Measurements from ENCODE around the gene MAFG.
A peak's percentile ranks its signal among the peaks of the same experiment; 100 is the strongest.
"Not testable (repeated sequence)": the region's sequence is repeated elsewhere in the genome, so short reads cannot be mapped to it uniquely, and the experiment has no call there.

The MAFG gene

GRCh38 chr17:81923302-81924260 lies 4.0 kb downstream of the MAFG start:
- DNase-seq (ENCODE audit: low spot score), result no peak

DNA sequence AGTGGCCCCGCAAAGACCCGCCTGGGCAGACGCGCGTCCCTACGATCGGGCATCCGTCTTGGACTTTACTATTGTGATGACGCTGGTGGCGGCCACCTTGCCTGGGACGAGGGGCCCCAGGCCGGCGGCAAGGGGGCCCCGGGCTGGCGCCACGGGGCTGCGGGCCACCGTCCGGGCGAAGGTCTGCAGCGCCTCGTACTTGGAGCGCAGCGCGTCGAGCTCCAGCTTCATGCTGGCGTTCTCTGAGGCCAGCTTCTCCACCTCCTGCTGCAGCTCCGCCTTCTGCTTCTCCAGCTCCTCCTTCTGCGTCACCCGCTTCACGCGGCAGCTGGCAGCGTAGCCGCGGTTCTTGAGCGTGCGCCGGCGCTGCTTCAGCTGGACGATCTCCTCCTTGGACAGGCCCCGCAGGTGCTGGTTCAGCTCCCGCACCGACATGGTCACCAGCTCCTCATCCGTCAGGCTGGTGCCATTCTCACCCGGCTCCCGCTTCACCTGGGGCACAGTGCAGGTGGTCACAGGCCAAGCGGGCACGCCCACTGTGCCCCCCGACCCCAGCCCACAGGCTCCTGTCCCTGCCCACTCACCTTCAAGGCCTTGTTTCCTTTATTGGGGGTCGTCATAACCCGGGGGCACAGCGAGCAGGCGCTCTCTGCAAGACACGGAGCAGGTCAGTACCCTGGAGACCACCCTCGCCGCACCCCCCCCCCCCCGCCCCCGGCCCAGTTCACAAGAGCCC lies 4.8 kb downstream of the MAFG start:
- no peak for DNase-seq (ENCODE audit: low spot score)

- DNase-seq (ENCODE audit: low spot score), result no peak
Observed at GRCh38 chr17:81921996-81922565, 5.5 kb downstream of the MAFG start.

DNA sequence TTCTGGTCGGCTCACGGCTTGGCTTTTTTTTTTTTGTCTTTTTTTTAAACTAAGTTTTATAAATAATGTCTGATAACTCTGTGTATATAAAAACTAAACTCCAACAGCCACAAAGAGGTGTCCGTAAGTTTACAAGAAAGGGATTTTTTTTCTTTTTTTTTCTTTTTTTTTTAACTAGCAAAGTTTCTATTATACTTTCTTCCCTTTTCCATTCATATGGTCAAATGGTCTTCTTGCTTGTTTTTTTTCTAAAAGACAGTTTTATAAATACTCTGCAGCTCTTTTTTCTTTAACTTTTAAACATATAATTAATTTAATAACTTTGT lies 6.0 kb downstream of the MAFG start:
- DNase-seq (ENCODE audit: low spot score), result no peak

DNA sequence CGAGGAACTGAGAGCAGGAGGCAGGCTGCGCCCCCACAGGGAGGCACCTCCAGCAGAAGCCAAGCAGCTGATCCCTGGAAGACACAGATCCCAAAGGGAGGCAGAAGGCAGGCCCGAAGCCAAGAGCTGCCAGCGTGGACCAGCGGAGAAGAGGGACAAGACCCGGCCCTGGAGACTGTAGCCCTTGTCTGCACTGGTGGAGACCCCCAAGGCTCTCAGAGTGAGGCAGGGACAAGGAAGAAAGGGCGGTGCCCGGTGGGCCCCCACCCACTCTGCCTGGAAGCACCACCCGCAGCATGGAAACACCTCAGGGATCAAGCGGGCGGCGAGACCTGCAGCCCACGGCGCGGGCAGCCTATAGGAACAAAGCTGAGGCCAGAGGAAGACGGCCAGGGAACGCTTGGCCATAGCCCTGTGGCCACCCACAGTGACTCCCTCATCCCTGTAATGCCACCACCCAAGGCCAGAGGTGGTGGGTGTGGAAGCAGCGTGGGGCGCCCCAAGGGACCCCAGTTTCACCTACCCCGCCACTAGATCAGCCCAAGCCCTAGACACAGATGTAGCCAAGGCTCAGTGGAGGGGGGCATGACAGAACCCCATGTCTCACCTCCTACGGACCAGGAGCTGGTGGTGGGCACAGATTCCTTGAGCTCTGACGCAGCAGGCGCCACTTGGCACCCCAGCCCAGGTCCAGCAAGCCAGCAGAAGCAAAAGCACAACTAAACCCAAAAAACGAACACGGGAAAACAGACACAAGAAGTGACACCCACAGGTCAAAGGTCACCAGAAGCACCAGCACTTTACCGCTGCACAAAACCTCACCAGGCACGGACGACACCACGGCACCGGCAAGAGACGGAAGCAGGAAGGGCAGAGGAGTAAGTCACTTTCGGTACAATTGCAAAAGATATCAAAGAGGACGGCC lies 6.7 kb downstream of the MAFG start:
- DNase-seq (ENCODE audit: low spot score), result no peak

DNA sequence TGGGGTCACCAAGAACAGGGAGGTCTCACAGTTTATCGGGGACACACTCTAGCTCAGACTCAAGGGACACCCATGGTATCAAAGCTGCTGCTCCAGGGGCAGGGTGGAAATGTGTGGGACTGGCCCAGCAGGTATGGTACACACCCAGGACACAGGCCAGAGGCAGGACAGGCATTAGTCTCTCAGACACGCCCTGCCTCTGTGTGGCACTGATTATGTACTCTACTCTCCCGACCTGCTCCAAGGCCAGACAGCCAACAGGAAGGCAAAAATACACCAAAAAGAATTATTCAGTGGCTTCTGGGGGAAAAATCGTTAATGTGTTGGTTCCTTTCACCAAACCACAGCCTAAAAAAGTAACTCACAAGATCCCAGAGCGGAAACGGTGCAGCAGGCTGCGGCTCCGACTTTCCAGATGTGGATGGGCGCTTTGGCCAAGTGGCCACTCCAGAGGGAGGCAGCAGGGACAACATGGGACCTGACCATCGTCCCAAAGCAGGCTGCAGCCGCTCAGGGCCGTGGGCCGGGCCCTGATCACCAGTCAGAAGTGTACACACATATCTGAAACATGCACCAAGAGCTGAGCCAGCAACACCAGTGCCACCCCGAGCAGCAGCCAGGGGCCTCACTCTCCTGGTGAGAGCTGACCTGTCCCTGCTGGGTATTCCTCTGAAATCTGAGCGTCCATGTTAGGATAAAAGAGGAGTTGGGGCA lies 8.5 kb downstream of the MAFG start:
- DNase-seq (ENCODE audit: low spot score), result no peak

- not testable (repeated sequence) for DNase-seq (ENCODE audit: low spot score)
Observed at GRCh38 chr17:81918333-81918669, 9.2 kb downstream of the MAFG start.

DNA sequence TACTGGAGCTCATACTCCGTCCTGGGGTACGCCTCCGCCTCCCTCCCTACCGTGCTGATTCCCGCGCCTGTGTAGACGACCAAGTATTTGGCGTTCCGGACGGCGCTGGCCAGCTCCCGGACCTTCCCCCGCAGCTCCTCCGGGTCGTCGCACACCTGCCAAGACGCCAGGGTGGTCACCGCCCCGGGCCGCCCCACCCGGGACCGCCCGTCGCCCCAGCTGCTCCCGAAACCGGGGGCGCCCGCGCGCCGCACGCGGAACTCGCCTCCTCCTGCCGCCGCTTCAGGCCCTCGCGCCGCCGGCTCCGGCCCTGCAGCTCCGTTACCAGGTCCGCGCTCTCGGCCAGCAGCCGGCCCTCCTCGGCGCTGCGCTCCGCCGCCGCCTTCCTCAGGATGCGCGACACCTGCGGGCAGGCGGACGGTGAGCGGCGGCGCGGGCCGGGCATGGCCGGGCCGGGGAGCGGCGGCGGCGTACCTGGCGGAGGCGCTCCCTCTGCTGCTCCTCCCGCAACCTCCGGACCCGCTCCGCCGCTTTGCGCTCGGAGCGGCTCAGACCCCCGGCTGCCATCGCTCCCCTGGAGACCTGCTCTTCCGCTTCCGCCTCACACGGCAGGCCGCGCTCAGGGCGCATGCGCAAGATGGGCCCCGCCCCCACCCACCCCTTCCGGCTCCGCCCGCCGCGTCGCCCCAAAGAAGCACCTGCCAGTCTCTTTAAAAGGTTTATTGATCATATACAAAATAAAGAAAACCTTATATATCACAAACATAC lies 9.8 kb downstream of the MAFG start, which contains the start of gene SIRT7:
TSS of gene SIRT7 (minus strand) at position 612 of the 768 bp plus-strand sequence. CDS start at position 567, 45 bp downstream.
- DNase-seq (ENCODE audit: low spot score), result peak; percentile 88

GRCh38 chr17:81916234-81917001 lies 11.1 kb downstream of the MAFG start:
- peak; percentile 69 for DNase-seq (ENCODE audit: low spot score)

DNA sequence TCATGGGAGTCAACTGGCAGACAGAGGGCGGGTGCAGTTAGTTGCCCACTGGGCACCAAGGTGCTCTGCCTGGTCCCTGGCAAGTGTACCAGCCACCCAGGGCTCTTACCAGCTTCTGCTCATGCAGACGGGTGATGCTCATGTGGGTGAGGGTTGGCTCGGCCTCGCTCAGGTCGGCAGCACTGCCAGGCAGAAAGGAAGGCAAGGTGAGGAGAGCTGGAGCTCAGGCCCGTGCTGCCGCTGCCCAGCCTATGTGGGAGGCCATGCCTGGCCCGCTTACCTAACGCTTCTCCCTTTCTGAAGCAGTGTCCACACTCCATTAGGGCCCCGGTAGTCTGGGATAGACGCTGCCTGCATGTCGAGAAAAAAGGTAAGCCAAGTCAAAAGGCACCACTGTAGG lies 12.2 kb downstream of the MAFG start:
- no peak for DNase-seq (ENCODE audit: low spot score)

GRCh38 chr17:81914103-81914850 lies 13.3 kb downstream of the MAFG start:
- DNase-seq (ENCODE audit: low spot score), result no peak

- DNase-seq (ENCODE audit: low spot score), result no peak
Observed at GRCh38 chr17:81913394-81914102, 14.0 kb downstream of the MAFG start.

DNA sequence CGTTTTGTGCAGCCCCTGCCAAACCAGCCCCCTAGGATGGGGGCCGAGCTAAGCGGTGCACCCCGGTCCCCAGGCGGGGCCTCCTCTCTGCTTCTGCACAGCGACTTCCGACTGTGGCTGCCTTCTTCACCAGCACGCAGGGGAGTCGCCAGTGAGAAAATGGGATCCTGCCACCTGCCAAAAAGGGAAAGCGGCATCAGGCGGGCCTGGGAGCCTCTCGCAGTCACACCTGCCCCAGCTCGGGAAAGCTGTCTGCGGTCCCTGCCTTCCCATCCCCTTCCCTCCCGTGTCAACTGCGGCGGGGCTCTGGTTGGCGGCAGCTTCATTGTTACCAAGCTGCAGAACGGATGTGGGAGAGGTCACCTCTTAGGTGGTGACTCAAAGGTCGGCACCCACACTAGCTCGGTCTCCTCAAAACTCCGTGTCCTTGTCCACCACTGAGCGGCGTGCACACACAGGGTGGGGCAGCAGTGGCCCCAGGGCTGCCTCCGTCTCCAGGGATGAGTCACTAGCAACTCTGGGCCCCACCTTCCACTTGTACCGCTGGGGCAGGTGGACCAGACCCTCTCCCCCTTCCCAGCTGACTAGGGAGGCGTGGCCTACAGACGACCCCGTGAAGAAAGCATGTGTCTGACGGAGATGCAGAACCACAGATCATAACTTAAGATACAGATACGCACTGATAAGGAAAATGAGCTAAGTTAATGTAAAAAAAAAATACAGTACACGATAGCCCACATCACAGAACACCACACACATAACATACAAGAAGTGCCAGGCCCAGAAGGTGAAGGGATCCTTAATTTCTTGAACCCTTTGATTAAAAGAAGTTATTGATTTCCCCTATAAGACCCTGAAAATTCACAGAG lies 14.9 kb downstream of the MAFG start:
- no peak for DNase-seq (ENCODE audit: low spot score)

DNA sequence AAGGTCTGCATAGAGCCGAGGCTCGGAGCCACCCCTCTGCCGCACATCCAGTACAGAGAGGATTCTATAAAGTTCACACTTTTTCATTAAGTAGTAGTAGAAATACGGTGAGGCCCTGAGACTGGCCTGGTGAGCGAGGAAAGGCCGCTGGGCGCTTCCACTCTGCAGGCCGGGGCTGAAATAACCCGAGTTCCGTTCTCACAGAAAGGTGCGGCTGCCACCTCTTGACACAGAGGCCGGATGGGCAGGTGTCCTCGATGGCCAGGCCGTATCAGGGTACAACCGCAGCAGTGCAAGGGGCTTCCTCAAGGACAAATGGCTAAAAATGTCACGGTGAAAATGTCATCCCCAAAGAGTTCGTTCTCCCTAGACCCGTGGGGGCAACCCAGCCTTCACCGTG lies 15.6 kb downstream of the MAFG start:
- DNase-seq (ENCODE audit: low spot score), result no peak

DNA sequence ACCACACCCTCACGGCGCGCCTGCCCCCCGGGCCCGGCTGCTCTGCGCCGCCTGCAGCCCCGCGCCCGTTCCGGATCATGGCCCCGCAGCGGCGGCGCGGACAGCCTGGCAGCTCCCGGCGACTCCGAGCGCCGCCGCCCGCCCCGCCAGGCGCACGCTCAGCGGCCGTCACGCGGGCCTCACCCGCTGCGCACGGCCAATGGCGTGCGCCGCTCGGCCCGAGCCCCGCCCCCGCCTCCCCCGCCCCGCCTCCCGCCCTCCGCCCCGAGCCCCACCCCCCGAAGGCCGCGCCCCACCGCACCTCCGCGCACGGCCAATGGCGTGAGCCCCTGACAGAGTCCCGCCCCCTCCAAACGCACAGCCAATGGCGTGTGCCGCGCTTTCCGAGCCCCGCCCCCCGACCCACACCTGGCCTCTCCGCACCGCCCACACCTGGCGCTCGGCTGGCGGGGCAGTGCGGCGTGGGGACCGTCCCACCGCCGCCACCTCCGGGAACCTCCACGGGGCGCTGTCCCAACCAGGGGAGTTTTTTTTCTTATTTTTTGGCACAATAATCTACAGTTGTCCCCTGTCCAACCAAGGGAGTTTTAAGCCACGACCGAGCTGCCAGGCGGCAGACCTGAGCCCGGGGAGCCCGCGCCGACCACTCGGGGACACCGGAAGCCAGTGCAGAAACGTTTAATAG lies 16.1 kb downstream of the MAFG start, which contains the start of gene PCYT2:
TSS of gene PCYT2 (minus strand) at position 123 of the 685 bp plus-strand sequence. CDS start at position 79, 44 bp downstream.
- peak; percentile 92 for DNase-seq (ENCODE audit: low spot score)

- DNase-seq (ENCODE audit: low spot score), result no peak
Observed at GRCh38 chr17:81910840-81911276, 16.7 kb downstream of the MAFG start.

Data from LoVo (cell line).